Stimulated activated CD8-positive, alpha-beta memory T cell treated with anti-CD3 and anti-CD28 coated beads, Interleukin-4, amount 100 ng/mL, for 4 hours (primary cell): Measurements from ENCODE around the gene ABHD12.

Experiments
- DNase-seq, 2 donors: peaks; one replicate each; pipeline ENCODE4 v3.0.0-alpha.2; 2020; ENCODE audit warnings: low read depth in 2 of 2, low spot score in 1 of 2

The ABHD12 gene

DNA sequence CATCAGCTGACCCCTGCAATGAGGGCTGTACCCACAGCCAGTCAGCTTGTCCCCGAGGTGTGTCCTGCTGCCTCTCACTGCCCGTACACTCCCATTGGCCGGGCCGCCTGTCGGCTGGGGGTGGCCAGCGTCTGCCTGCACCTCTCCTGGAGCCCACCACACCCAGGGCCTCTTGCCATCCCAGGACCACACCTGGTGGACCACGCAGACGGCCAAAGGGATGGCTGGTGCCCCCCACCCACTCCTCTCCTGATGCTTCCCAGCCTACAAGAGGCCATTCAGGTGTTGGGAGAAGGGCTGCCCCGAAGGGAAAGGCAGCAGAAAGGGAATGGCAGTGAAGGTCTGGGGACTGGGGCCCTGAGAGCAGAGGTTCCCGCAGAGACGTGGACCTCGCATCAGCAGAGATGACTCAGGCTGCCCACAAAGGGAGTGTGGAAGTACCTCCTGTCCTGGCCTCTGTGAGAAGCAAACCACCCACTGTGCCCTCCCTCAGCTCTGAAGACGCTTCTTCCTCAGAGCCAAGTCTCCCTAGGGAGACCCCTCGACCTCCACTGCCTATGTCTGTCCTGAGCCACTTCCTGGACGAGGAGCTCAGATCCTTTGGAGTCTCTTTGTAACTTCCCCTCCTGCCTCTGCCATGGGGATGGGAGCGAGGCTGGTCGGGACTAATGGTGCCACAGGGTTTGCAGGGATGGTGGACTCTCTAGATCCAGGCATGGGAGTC, 81.8 kb downstream of the ABHD12 start:
- no peak for DNase-seq

GRCh38 chr20:25308083-25308491, 82.5 kb downstream of the ABHD12 start:
- DNase-seq, result no peak

GRCh38 chr20:25306991-25307903, 83.4 kb downstream of the ABHD12 start:
- DNase-seq, result no peak

DNA sequence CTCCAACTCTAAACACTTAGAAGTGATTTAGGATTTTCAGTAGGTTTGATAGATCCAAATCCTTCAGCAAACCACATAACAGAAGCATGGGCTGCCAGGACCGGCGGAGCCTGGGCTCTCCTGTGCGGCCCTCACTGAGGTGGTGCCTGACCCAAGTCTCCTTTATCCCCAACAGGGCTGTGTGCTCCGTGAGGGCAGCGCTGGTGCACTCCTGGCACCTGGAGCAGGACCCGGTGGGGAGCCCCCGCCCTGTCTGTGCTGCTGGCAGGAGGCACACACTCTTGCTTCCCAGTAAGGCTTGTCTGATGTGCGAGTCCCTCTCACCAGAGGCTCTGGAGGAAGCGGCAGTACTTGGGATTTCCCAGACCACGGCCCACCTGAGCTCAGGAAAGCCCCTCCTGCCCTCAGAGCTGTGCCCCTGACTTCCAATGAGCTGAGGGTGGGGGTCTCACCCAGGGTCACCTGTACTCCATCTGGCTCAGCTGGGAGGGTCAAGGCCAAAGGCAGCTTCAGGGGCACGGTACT, 86.5 kb downstream of the ABHD12 start:
- DNase-seq, result no peak

- no peak for DNase-seq
These were observed 87.2 kb downstream of the ABHD12 start for GRCh38 chr20:25303292-25304024.

DNA sequence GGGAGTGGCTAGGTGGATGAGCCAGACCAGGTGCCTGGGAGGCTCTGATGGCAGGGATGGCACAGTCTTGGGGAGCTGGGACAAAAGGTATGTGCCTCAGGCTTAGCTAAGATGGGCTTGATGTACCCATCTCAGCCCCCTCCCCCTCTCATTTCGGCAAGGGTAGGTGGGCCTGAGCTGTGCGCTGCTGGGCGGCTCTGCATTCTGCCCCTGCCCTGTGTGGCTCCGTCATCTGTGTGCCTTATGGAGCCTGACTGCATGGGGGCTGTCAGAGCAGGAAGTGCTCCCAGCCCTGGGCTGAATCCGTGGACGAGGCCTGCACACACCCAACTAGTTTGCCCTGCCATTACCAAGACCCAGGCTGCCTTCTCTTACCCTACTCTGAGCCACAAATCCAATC, 88.0 kb downstream of the ABHD12 start:
- DNase-seq, result no peak

DNA sequence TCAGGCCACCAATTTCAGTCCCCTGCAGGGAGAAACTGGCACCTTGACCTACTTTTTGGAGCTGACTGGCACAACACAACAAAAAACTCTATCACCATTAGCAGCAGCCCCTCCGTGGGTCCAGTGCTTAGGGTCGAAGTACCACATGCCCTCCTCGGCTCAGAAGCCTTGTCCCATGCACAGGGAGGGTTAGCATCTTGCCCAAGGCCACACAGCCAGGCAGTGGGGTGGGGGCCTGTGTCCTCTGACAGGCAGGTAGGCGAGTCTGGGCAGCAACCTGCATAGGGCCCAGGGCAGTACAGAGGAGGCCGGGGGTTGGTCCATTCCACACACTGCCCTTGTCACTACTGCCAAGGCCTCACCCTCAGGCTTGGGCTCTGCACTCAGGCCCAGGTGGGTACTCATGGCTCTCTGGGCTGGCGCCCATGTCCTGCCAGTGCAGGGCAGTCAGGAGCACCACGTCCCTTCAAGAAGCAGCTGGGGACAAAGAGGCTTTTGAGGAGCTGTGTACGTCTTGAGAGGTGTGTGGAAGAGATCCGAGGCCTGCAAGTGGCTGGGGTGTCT, 89.2 kb downstream of the ABHD12 start:
- DNase-seq, result no peak

- DNase-seq, result no peak
These were observed 90.0 kb downstream of the ABHD12 start for GRCh38 chr20:25300496-25301170.

- no peak for DNase-seq
These were observed 90.8 kb downstream of the ABHD12 start for GRCh38 chr20:25299806-25300205.

- DNase-seq, result no peak
These were observed 93.3 kb downstream of the ABHD12 start for GRCh38 chr20:25297141-25297905.

GRCh38 chr20:25296094-25297093, 94.2 kb downstream of the ABHD12 start:
- DNase-seq, result no peak

DNA sequence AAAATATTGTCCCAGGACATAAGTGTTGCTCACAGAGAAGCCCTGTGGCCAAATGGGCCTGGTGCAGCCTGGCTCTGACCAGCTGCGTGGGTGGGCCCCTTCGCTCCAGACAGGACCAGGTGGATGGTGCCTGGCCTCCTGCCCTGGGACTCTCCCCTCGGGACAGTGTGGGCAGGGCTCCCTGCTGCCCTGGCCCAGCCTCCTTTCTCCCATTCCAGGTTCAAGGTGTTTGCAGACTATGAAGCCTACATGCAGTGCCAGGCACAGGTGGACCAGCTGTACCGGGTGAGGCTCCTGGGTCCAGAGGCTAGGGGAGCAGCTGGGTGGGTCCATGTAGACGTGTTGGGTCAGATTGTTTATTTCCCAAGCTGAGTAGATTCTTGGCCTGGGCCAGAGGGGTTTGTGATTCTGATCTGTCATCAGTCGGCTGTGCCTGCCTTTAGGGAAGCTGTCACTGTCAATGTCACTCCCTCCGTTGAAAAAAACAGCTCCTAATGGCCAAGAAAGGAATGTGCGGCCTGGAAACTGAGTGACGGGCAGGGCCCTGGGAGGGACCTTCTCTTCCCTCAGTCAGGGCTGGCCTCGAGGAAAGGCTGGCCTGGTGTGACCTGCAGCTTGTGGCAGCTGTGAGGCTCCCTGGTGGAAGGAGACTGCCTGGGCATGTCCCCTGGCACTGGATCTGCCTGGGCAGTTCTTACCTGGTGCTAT, 95.1 kb downstream of the ABHD12 start:
- no peak for DNase-seq

DNA sequence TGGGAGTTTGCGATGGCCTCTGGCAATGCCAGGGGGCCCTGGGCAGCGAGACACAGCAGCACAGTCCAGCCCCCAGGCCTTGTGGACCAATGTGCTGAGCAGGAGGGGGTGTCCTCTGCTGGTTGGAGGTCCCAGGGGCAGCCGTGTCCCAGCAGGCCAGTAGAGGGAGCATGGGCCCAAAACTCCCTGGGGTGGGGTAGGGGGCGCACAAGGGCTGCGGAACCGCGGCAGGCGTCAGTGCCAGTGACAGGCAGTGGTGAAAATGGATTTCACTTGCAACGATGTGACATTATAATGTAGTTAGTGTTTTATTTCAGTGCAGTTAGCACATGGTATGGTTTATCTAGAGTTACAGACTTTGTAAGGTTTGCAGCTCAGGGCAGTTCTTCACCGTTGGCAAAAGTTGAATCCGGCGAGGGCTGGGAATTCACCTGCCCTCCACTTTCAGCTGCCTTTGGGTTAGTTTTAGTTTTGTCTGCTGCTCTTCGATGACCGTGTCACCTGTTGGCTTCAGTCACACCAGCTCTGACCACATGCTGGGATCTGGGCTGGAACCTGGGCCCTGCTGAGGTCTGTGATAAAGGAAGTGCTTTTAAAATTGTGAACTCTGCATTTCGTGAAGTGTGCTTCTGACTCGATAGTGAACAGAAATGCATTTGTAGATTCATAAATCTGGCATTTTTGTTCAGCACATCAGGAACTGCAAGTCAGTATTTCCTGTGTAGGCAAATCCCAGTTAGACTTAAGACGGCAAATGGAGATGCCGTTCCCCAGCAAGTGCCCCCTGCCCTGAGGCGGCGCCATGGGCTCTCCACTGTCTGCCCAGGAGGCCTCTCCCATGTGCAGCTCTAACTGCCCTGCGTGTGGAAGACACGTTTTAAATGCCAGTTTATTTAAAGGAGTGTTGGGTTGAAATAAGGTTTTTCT, 95.9 kb downstream of the ABHD12 start:
- DNase-seq, result peak; percentile 13 to 16

GRCh38 chr20:25293910-25294458, 96.7 kb downstream of the ABHD12 start:
- no peak for DNase-seq

GRCh38 chr20:25293507-25293906, 97.1 kb downstream of the ABHD12 start:
- no peak for DNase-seq

DNA sequence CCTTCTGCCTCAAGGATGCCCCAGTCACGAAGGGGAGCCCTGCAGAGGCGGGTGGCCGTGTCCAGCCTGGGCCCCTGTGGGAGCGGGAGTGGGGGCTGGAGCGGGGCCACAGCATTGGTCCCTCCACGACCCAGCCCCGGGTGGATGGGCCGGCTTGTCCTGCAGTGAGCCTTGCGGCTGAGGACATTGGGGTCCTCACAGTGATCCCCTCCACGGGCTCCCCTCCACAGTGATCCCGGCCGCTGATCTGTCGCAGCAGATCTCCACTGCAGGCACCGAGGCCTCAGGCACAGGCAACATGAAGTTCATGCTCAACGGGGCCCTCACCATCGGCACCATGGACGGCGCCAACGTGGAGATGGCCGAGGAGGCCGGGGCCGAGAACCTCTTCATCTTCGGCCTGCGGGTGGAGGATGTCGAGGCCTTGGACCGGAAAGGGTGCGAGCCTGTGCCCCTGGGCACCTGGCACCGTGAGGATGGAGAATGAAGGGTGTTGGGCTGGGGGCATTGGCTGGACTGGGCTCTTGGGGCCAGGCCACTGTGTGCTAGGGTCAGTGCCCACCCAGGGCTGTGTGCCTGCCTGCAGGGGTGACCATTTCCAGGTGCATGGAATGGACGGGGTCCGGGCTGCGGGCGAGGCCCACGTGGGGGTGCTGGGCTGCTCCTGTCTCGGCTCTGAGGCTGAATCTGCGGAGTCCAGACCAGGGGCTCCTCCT, 98.3 kb downstream of the ABHD12 start:
- DNase-seq, result no peak
